ENCODE measurements around the gene POGLUT3.

- TF ChIP-seq HOXD13 (CRISPR knock-in tag; IDR thresholded peaks at IDR 0.05; ENCODE audit: borderline replicate concordance) (no peak), ZNF76 (tag by site-specific recombination; IDR thresholded peaks at IDR 0.05; ENCODE audit: borderline replicate concordance, low read depth) (no peak), ZNF214 (tag by site-specific recombination; IDR thresholded peaks at IDR 0.05; ENCODE audit: borderline replicate concordance) (no peak), ZNF518A (tag by site-specific recombination; conservative IDR thresholded peaks at IDR 0.05; ENCODE audit: low read depth) (no peak), BCL11B (tag by site-specific recombination; IDR thresholded peaks at IDR 0.05; ENCODE audit: low read depth) (no peak), ZNF138 (tag by site-specific recombination; IDR thresholded peaks at IDR 0.05; ENCODE audit: borderline replicate concordance) (no peak), HOXA7 (CRISPR knock-in tag; IDR thresholded peaks at IDR 0.05; ENCODE audit: borderline replicate concordance) (no peak)
- TF ChIP-seq, protein P1, sequence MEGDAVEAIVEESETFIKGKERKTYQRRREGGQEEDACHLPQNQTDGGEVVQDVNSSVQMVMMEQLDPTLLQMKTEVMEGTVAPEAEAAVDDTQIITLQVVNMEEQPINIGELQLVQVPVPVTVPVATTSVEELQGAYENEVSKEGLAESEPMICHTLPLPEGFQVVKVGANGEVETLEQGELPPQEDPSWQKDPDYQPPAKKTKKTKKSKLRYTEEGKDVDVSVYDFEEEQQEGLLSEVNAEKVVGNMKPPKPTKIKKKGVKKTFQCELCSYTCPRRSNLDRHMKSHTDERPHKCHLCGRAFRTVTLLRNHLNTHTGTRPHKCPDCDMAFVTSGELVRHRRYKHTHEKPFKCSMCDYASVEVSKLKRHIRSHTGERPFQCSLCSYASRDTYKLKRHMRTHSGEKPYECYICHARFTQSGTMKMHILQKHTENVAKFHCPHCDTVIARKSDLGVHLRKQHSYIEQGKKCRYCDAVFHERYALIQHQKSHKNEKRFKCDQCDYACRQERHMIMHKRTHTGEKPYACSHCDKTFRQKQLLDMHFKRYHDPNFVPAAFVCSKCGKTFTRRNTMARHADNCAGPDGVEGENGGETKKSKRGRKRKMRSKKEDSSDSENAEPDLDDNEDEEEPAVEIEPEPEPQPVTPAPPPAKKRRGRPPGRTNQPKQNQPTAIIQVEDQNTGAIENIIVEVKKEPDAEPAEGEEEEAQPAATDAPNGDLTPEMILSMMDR (tag by site-specific recombination; IDR thresholded peaks at IDR 0.05): no peak
Measured at GRCh38 chr11:108472681-108473080, 25.5 kb downstream of the POGLUT3 start.

Data from HEK293 (cell line).